Measurements from ENCODE around the gene MLXIP.

Gene MLXIP

DNA sequence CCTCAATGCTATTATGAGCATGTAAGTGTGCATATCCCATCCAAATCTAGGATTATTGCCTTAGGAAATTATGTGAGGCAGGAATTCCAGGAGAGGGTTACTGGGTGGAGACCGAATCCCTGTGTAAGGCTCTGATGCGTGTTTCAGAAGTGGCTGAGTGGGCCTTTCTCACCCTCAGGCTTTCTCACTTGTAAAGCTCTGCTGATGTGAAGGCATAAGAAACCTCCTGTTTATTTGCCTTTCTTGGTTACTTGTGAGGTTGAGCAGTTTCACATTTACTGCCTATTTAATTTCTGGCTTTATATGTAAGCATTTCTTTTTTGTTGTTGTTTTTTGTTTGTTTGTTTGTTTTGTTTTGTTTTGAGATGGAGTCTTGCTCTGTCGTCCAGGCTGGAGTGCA lies 84.4 kb downstream of the MLXIP start:
- TF ChIP-seq, protein P1, sequence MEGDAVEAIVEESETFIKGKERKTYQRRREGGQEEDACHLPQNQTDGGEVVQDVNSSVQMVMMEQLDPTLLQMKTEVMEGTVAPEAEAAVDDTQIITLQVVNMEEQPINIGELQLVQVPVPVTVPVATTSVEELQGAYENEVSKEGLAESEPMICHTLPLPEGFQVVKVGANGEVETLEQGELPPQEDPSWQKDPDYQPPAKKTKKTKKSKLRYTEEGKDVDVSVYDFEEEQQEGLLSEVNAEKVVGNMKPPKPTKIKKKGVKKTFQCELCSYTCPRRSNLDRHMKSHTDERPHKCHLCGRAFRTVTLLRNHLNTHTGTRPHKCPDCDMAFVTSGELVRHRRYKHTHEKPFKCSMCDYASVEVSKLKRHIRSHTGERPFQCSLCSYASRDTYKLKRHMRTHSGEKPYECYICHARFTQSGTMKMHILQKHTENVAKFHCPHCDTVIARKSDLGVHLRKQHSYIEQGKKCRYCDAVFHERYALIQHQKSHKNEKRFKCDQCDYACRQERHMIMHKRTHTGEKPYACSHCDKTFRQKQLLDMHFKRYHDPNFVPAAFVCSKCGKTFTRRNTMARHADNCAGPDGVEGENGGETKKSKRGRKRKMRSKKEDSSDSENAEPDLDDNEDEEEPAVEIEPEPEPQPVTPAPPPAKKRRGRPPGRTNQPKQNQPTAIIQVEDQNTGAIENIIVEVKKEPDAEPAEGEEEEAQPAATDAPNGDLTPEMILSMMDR (IDR thresholded peaks at IDR 0.05; ENCODE audit: low read depth, low read length), result no peak
- H3K4me3 ChIP-seq (replicated peaks in 1 of 2; ENCODE audit: low read depth in 2 of 2, low read length in 2 of 2), result no peak overlapping the region
- DNase-seq (ENCODE audit: low read depth in 2 of 2), result no peak

DNA sequence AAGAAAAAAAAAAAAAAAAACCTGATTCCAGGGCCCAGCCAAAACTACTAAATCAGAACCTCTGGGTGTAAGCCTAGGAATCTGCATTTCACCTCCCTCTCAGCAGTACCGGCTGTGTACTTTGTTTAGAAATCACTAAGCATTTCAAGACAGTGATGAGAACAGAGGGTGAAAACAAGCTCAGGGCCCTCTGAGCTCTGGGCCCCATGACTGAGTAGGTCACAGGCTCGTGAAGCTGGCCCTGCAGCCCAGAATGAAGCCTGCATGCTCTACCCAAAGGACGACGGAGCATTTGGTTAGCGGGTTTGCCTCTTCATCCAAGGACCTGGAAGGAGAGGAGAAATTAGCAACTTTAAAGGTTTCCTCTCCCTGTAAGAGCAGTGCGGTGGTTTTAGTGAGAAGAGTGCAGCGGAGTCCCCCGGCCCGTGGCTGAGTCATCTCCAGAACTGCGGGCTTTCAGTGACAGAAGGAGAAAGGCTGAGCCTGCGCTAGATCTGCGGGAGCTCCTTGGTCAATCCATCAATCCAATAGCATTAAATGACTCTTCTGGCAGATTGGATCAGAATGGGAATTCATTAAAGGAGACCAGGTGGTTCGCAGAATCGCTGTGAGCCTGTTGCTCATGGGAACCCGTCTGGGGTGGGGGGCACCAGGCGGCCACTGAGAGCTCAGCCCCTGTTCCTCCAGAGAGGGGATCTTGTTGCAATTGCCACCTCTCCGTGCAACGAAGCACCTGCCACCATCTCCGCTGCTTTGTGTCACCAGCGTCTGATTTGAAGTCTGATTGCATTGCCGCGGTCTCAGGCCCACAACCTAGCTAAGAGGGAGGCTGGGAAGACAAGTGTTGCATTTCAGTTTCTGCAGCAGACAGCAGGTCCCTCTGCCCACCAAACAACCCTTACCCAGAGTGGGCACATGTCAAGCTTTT lies 88.1 kb downstream of the MLXIP start:
- TF ChIP-seq, protein P1 (IDR thresholded peaks at IDR 0.05; ENCODE audit: low read depth, low read length), result no peak
- no peak overlapping the region for H3K4me3 ChIP-seq (replicated peaks in 1 of 2; ENCODE audit: low read depth in 2 of 2, low read length in 2 of 2)
- no peak for DNase-seq (ENCODE audit: low read depth in 2 of 2)

DNA sequence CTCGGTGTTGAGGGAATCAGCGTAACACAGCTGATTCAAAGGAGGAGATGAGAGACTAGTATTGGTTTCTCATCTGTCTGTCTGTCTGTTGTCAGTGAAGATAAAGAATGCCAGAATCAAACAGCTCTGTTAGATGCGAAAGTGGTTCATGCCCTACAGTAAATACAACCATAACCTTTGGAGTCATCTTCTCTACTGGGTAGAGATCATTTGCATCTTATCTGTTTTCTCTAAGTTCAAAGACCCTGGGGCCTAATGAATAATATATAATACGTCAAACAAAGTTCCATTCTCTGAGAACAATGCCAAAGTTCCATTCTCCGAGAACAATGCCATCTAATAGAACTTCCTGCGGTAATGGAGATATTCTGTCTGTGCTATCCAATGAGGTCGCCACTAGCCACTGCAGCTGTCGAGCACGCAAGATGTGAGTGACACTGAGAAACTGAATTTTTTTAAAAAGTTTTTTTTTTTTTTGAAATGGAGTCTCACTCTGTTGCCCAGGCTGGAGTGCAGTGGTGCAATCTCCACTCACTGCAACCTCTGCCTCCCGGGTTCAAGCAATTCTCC lies 88.9 kb downstream of the MLXIP start:
- peak in 1 of 2 donors; percentile 20 for DNase-seq (ENCODE audit: low read depth in 2 of 2)
- no peak overlapping the region for H3K4me3 ChIP-seq (replicated peaks in 1 of 2; ENCODE audit: low read depth in 2 of 2, low read length in 2 of 2)
- TF ChIP-seq, protein P1 (IDR thresholded peaks at IDR 0.05; ENCODE audit: low read depth, low read length), result no peak

DNA sequence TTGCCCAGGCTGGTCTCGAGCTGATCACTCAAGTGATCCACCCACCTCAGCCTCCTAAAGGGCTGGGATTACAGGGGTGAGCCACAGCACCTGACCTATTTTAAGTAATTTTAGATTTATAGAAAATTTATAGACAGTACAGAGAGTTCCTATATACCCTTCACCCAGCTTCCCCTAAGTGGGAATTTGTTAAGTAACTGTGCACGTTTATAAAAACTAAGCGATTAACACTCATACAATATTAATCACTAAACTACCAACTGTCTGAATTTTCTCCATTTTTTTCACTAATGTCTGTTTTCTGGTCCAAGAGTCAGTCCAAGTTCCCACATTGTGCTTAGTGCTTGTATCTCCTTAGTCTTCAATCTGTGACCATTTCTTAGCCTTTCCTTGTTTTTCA lies 89.9 kb downstream of the MLXIP start:
- TF ChIP-seq, protein P1 (IDR thresholded peaks at IDR 0.05; ENCODE audit: low read depth, low read length), result no peak
- no peak overlapping the region for H3K4me3 ChIP-seq (replicated peaks in 1 of 2; ENCODE audit: low read depth in 2 of 2, low read length in 2 of 2)
- no peak for DNase-seq (ENCODE audit: low read depth in 2 of 2)

DNA sequence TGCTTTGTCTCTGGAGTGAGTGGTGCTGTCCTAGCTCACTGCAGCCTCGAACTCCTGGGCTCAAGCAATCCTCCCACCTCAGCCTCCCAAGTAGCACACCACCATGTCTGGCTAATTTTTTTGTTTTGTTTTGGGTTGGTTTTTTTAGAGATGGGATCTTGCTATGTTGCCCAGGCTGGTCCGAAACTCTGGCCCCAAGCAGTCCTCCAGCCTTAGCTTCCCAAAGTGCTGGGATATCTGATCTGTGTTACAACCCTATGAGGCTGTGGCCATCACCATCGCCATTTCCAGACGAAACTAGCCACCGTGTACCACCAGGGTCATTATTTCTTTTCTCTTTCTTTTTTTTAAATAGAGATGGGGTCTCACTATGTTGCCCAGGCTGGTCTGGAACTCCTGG lies 92.8 kb downstream of the MLXIP start:
- TF ChIP-seq, protein P1 (IDR thresholded peaks at IDR 0.05; ENCODE audit: low read depth, low read length), result no peak
- no peak for DNase-seq (ENCODE audit: low read depth in 2 of 2)
- H3K4me3 ChIP-seq (replicated peaks in 1 of 2; ENCODE audit: low read depth in 2 of 2, low read length in 2 of 2), result no peak overlapping the region

DNA sequence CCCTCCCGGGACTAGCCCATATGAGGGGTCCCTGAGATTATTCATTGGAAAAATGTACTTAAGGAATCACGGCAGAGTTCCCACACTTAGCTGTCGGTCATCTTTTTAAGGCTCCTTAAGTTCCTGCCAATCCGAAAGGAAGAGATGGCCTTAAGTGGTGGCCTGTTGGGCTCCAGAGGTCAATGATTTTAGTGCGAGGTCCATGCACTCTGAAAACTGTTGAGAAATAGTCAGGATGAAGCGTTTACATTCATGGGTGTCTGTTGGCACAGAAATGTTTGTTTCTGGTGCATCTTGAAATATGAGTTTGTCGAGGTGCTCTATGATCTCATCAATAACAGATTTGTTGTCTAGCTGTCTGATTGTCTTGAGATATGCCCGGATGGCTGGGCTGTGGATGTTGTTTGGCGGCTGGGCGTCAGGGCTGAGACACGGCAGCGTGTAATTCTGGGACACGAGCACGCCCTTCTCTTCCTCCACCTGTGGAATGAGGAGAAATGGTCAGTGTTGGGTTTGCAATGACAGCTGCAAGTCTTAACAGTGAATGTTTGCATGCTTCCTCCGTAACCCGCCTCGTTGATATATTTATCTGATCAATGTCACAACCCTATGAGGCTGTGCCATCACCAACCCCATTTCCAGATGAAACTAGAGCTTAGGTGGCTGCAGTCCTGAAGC lies 93.8 kb downstream of the MLXIP start:
- H3K4me3 ChIP-seq (replicated peaks in 1 of 2; ENCODE audit: low read depth in 2 of 2, low read length in 2 of 2), result no peak overlapping the region
- TF ChIP-seq, protein P1 (IDR thresholded peaks at IDR 0.05; ENCODE audit: low read depth, low read length), result no peak
- DNase-seq (ENCODE audit: low read depth in 2 of 2), result no peak
